Astrocyte (in vitro differentiated cells and primary cell): ENCODE data around the gene ARHGEF37.

ENCODE experiments used
- CTCF ChIP-seq: IDR thresholded peaks from 2 replicates; pipeline ENCODE4 v1.5.1; 2011; ENCODE audit warnings: low read depth, mild to moderate bottlenecking, inconsistent platforms, low read length, moderate library complexity; ENCODE audit not compliant: insufficient read depth
- EZH2 ChIP-seq: IDR thresholded peaks from 2 replicates; pipeline ENCODE4 v1.6.1; 2012; ENCODE audit warnings: mild to moderate bottlenecking, low read length, inconsistent platforms; ENCODE audit not compliant: insufficient read depth

- no peak for TF ChIP-seq CTCF
- TF ChIP-seq EZH2 = no peak
Observed at GRCh38 chr5:149681252-149681651, 100.0 kb downstream of the ARHGEF37 start.
